ENCODE measurements around the gene DUOXA2.

DUOXA2 gene

DNA sequence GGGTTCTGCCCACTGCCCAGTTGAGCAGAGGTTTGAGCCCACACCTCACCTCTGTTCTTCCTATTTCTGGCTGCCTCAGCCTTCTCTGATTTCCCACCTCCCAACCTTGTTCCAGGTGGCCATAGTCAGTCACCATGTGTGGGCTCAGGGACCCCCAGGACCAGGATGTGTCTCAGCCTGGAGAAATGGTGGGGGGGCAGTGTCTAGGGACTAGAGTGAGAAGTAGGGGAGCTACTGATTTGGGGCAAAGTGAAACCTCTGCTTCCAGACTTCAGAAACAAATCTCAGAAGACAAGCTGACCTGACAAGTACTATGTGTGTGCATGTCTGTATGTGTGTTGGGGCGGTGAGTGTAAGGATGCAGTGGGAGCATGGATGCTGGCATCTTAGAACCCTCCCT, 50.8 kb downstream of the DUOXA2 start:
- DNase-seq, result no peak

DNA sequence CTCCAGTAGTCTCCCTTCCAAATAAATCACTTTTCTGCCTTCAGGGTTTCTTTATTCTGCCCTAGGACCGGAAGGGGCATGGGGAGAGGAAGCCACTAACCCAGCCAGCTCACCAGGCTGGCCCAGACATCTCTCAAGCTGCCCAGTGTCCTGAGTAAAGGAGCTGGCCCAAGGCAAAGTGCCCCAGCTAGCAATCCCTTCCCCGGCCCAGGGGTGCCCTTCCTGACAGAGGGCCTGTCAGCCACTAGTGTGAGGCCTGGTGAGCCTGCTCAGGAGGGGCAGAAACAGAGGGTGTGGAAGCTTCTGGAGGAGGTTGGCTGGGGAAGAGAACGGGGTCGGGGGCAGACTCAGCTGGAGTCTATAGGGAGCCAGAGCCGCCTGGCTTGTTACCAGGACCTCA, 51.4 kb downstream of the DUOXA2 start:
- no peak for DNase-seq

DNA sequence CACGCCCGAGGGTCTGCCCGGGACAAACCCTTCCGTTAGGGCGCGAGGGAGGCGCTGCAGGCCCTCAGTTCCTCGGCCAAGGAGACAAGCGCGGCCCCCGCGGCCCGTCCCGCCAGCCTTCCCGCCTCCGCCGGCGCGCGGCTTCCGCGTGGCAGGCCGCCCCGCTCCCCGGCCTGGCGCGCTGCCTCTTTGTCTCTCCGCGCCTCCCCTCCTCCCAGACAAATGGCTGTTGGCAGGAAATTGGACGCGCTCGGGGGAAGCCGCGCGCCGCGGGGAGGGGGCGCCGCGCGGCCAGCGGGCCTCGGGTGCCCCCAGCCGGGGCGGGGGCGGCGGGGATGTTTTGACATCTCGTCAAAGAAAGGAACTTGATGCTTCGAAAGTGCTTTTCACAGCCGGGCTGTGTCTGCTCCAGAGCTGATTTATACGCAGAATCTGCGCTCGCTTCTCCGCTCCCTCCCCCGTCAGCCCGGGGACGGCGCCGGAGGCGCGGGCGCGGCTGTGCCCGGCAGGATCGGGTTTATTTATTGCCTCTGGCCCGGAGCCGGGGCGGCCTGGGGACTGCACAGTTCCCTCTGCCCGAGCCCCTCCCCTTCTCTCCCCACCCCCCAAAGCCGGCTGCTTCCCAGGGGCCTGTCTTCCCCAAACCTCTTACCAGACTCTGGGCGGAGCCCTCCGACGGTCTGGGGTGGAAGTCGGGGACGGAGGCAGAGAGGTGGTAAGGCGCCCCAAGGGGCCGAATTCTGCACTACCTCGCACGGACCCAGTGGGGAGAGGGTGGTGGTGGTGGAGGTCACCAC, 52.9 kb downstream of the DUOXA2 start:
- peak; percentile 90 for DNase-seq

DNA sequence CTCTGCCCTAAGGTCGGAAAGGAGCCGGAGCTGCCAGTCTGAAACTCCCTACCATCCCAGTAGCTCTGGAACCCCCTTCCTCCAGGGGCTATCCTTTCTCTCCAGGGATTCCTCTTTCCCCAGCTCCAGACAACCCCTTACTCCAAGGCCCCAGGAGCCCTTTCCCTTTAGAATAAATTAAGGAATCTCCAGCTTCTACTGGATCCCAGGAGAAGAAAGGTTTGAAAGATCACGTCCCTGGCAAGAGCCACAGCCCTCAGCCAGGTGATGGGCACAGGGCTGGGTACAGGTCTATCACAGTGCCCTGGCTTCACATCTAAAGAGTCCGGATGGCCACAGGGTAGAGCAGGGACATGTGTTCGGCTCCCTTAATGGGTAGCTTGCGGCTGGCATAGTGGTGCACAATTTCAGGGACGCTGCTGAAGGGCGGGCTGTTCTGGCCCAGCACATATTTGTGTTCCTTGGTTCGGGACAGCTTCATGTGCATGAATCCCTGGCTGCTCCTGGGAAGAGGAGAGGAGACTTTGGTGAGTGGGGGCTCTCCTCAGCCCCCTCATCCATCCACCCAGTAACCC, 53.6 kb downstream of the DUOXA2 start:
- no peak for DNase-seq
